Measurements from ENCODE around the gene RERE. TPM values are rescaled to one million over a fixed set of nuclear protein-coding genes. Genes with fewer than 3 reads are reported as not detected.

RERE gene
- total RNA-seq, 1 experiment from 2014 or later = 161 TPM

- Mint-ChIP-seq H3K27me3 (ENCODE audit: low read depth) (no peaks in the 10 kb centered on the region), H3K27ac (peak overlapping the region; percentile 92), H3K9me3 (no peaks in the 10 kb centered on the region), H3K36me3 (peaks cover 5% of the 10 kb centered on the region; the same call in 1 of the 2 replicates), H3K4me1 (peaks cover 83% of the 10 kb centered on the region), H3K4me3 (peak overlapping the region; percentile 31; the same call in 1 of the 2 replicates)
- TF ChIP-seq ZNF532 (CRISPR knock-in tag; IDR thresholded peaks at IDR 0.05; ENCODE audit: borderline replicate concordance) = no peak
- no peak for TF ChIP-seq CDX4 (CRISPR knock-in tag; IDR thresholded peaks at IDR 0.05; ENCODE audit: borderline replicate concordance)
- TF ChIP-seq ZNF416 (CRISPR knock-in tag; IDR thresholded peaks at IDR 0.05) = no peak
- TF ChIP-seq USF2 (CRISPR knock-in tag; IDR thresholded peaks at IDR 0.05) = no peak
- no peak for TF ChIP-seq ELF4 (CRISPR knock-in tag; IDR thresholded peaks at IDR 0.05; ENCODE audit: low read depth)
- no peak for TF ChIP-seq MLX (CRISPR knock-in tag; IDR thresholded peaks at IDR 0.05)
- TF ChIP-seq ETV6 (CRISPR knock-in tag; IDR thresholded peaks at IDR 0.05) = no peak
- no peak for TF ChIP-seq ZSCAN18 (CRISPR knock-in tag; IDR thresholded peaks at IDR 0.05)
- no peak for TF ChIP-seq ZNF512 (CRISPR knock-in tag; IDR thresholded peaks at IDR 0.05; ENCODE audit: borderline replicate concordance)
- no peak for TF ChIP-seq GRHL2 (CRISPR knock-in tag; IDR thresholded peaks at IDR 0.05; ENCODE audit: insufficient replicate concordance, severe bottlenecking)
- no peak for TF ChIP-seq ATF3 (CRISPR knock-in tag; conservative IDR thresholded peaks at IDR 0.05)
- TF ChIP-seq ERG (CRISPR knock-in tag; IDR thresholded peaks at IDR 0.05) = no peak
- no peak for TF ChIP-seq STAT6 (CRISPR knock-in tag; conservative IDR thresholded peaks at IDR 0.05; ENCODE audit: low read depth)
- no peak for TF ChIP-seq CREB1 (CRISPR knock-in tag; IDR thresholded peaks at IDR 0.05)
- no peak for TF ChIP-seq IRF1 (CRISPR knock-in tag; IDR thresholded peaks at IDR 0.05)
- no peak for TF ChIP-seq ZBTB21 (CRISPR knock-in tag; IDR thresholded peaks at IDR 0.05; ENCODE audit: borderline replicate concordance)
- ChIA-PET CTCF (interaction anchor here (0.8 to 1.7 kb wide), 12 partner anchors 11 to 478 kb away, joined by 3 to 8 read pairs (median 5); no protein-coding TSS in a partner anchor), POLR2A (interaction anchor here (0.7 to 1.4 kb wide), 2 partner anchors 26 to 217 kb away, joined by 3 to 4 read pairs; no protein-coding TSS in a partner anchor)
- DNase-seq (ENCODE audit: low spot score) (no peak), ATAC-seq (no peak)
These were observed 446.5 kb downstream of the RERE start for GRCh38 chr1:8370905-8371315.

Measured in WTC11 (cell line).